GM23248 (cell line): Measurements from ENCODE around the gene COL18A1.

ENCODE experiments used
- EZH2 ChIP-seq: fragments of 200-600 bp; sonication (generic); IDR thresholded peaks from 2 replicates; pipeline ENCODE4 v1.6.1; 2018; ENCODE audit warnings: antibody characterized with exemption, mild to moderate bottlenecking; ENCODE audit not compliant: insufficient read depth, poor library complexity, severe bottlenecking
- EZH2phosphoT487 ChIP-seq: fragments of 200-600 bp; sonication (generic); IDR thresholded peaks from 2 replicates; pipeline ENCODE4 v1.6.1; 2018; ENCODE audit warnings: antibody characterized with exemption, moderate library complexity, mild to moderate bottlenecking, low read depth; ENCODE audit not compliant: insufficient read depth

GRCh38 chr21:45401916-45402900 lies 2.8 kb upstream of the COL18A1 start:
- TF ChIP-seq EZH2, result no peak
- TF ChIP-seq EZH2phosphoT487, result no peak
